Urothelium cell line (cell line): ENCODE results near the gene DEFB110.
A peak's percentile ranks its signal among the peaks of the same experiment; 100 is the strongest.

ENCODE experiments used
- DNase-seq: peaks from one replicate; pipeline ENCODE4 v3.0.0; 2011; ENCODE audit warnings: low spot score, mixed read lengths
- FAIRE-seq: peaks from 2 replicates; lab custom pipeline; 2011; peaks lifted over from hg19 to GRCh38; lab: Jason Lieb, UNC

DEFB110 gene

DNA sequence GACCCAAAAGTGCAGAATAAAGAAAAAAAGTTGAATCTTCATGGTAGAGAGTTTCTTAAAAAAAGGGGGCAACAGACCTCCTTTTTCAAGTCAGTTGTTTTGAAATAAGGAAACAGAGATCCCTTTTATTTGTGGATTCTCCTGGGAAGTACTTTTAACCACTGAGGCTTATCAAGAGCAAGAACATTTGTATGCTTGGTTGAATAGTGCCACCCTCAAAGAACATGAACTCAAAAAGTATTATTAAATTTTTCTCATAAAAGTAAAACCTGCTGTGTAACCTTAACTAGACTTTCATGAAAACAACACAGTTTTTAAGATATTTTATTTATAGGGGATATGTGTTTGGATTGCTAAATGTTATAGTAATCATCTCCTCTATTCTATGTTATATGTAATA lies at the start of gene DEFB110:
Gene DEFB110, minus strand, starts transcription at position 101 of the 400 bp plus-strand sequence. Its CDS starts 59 bp downstream, at position 42.
- no peak for FAIRE-seq
- DNase-seq = no peak

- no peak for DNase-seq
- no peak for FAIRE-seq
Measured at GRCh38 chr6:50070101-50070500, 48.3 kb upstream of the DEFB110 start.

DNA sequence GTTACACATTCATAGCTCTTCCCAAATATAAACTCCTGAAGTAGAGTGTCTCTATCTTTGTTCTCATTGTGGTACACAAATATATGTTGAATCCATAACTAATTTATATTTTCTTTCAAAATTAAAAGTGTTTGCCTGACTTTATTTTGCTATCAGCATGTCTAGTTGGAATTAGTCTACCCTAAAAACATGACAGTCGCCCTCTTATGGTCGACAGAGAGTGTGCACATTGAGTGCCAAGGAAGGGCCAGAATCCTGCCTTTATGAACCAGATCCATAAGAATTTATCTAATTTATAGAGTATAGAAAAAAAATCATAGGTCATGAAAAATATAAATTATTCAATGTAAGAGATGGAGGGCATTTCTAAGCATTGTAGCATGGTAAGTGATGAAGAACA lies 40.3 kb upstream of the DEFB110 start:
- FAIRE-seq = no peak
- peak; percentile 8 for DNase-seq

GRCh38 chr6:50056242-50056641 lies 34.4 kb upstream of the DEFB110 start:
- FAIRE-seq = no peak
- no peak for DNase-seq

GRCh38 chr6:50049829-50050228 lies 28.0 kb upstream of the DEFB110 start, which contains the start of gene DEFB112:
TSS of gene DEFB112 (minus strand) at chr6:50049929. CDS start at chr6:50049869, 60 bp downstream.
- no peak for FAIRE-seq
- DNase-seq = no peak

- FAIRE-seq (no peak), DNase-seq (no peak)
Measured at GRCh38 chr6:50047026-50047425, 25.2 kb upstream of the DEFB110 start.

DNA sequence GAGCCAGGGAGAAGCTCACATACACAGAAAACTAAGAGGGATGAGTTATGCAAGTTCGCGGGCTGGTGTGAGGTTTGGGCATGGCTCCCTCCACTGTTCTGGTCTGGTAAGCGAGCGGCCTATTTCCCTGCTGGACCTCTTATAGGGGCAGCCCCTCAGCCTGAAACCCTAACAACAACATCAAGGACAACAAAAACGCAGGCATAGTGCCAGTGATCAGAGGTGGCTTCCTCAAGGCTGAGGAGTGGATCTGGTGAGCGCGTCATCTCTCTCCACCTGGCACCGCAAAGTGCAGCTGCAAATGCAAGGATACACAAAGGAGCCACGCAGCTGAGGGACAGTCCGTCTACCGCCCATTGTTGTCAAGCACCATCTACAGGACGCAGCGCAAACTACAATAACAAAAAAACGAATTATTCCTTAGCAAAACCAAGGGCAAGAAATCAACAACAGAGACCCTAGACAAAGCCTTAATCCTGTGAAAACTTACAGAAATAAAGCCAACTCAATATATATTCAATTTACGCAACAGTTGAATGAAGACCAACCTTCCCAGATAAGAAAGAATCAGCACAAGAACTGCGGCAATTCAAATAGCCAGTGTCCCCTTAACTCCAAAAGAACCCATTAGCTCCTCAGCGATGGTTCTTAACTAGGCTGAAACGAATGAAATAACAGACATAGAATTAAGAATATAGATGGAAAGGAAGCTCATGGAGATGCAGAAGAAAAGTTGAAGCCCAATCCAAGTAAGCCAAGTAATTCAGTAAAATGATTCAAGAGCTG lies 9.2 kb upstream of the DEFB110 start:
- FAIRE-seq (peak; percentile 90), DNase-seq (peak; percentile 66)

- DNase-seq (no peak), FAIRE-seq (no peak)
Measured at GRCh38 chr6:50030350-50030749, 8.6 kb upstream of the DEFB110 start.

- FAIRE-seq = no peak
Measured at GRCh38 chr6:50025258-50025657, 3.5 kb upstream of the DEFB110 start.

GRCh38 chr6:50007819-50008218 lies 14.0 kb downstream of the DEFB110 start:
- FAIRE-seq (no peak), DNase-seq (peak; percentile 25)

More at GRCh38 chr6:50025258-50025657, 3.5 kb upstream of the DEFB110 start:
- DNase-seq = no peak

DNA sequence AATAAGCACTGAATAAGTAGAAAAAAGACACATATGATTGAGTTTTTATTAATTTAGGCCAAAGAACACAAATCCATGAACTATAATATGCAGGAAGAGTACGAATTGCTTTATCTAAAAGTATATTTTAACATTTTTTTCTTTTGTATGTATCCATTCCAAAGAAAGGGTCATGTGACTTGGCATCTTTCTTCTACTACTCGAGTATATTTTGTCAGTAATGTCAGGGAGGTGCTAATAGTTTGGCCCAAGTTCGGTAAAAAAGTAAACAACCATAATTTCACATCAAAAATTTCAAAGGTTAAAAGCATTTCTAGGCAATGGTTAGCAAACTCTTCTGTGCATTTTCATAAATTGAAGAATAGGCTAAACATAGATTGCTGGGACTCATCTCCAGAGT lies 18.7 kb downstream of the DEFB110 start:
- no peak for FAIRE-seq
- no peak for DNase-seq

DNA sequence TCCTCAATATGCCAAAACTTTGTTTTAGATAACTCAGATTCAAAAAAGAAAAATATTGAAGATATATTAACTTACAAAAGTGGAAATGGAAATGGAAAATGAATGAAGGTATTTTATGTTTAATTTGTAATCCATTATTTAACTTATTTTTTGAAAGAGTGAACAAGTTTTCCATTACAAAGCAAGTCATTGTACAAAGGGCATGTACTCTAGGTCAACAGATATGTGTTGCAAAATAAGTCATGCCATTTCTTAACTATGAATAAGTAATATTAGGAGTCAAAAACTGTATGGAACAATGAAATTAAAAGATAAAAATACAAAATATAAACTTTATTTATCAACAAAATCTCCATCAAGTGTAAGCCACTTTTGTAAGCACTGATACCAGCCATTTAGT lies 26.5 kb downstream of the DEFB110 start:
- FAIRE-seq (no peak), DNase-seq (no peak)

DNA sequence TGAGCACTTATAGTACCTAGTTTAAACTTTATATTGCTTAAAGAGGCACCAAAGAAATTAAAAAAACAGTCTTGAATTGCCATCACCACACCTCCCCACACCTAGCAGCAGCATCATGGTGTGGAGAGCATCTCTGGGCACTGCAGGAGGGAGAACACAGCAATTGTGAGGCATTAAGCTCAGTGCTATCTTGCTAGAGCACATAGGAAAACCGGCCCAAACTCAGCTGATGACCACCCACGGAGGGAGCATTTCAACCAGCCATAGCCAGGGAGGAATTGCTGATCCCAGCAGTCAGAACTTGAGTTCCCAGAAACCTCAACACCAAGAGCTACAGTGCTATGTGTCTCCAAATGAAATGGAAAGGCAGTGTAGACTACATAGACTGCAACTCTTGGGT lies 32.9 kb downstream of the DEFB110 start:
- FAIRE-seq (no peak), DNase-seq (no peak)

DNA sequence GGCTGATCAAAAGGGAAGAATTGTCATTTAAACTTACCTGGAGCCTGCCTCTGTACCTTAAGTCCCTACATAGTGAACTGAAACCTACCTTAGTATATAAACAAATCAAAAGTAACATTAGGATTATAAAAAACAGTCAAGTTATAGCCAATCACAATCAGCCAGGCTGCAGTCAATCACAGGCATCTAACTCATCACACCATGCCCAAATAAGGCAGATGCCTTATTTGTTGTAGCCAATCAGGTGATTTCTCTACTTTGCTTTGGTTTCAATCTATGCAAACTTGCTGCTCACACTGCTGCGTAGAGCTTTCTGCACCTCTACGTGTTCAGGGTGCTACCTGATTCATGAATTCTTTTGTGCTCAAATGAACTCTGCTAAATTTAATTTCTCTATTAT lies 34.0 kb downstream of the DEFB110 start:
- peak; percentile 55 for FAIRE-seq
- DNase-seq = no peak

DNA sequence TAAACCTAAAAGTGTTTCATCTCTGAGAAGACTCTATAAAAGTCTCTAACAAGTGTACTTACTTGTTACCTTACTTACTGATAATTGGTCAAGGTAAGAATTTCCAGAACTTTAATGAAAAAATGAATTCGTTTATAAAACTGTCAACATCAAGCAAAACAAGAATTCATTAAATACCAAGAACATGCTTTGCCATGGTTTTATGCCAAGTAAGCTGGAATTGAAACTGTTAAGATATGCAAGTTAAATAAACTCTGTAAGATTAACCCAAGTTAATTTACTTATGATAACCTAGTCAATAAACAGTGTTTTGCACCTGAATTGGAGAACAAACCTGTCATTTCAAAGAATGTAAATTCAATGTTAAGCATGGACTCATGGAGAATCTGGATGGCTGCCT lies 35.2 kb downstream of the DEFB110 start:
- FAIRE-seq (no peak), DNase-seq (no peak)

- DNase-seq (no peak), FAIRE-seq (no peak)
Measured at GRCh38 chr6:49982046-49982445, 39.7 kb downstream of the DEFB110 start.

DNA sequence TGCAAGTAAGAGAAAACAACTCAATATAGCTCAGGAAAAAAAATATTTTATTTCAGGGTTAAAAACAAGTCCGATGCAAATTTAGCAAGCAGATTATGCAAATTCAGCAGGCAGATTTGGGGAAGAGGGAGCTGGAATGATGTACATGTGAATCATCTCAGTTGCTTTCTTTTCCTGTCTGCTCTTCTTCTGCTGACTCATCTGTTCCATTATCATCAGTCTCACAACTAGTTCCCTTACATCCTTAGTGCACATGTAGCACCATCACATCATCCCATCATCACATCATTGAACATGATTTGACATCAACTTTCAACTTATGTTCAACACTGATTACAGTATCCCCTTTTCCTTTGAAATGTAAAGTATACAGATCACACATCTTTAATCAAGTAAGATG lies 40.9 kb downstream of the DEFB110 start:
- peak; percentile 21 for DNase-seq
- FAIRE-seq = no peak

DNA sequence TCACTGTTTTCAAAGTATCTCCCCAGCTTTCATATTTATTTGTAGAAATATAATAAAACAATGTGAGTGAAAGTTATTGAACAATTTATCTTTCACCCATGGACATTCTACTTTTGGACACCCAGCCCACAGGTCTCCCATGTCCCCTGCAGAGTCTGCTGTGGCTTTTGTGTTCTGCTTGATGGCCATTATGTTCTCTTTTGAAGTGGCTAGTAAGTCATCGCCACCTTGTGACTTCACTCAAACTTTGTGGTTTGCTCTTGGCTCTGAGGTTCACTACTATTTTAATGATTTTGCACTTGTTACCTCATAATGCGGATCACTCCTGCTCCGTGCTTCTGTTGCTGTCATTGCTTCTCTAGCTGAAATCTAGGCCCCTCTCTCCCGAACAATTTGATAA lies 42.2 kb downstream of the DEFB110 start:
- no peak for FAIRE-seq
- DNase-seq = no peak

DNA sequence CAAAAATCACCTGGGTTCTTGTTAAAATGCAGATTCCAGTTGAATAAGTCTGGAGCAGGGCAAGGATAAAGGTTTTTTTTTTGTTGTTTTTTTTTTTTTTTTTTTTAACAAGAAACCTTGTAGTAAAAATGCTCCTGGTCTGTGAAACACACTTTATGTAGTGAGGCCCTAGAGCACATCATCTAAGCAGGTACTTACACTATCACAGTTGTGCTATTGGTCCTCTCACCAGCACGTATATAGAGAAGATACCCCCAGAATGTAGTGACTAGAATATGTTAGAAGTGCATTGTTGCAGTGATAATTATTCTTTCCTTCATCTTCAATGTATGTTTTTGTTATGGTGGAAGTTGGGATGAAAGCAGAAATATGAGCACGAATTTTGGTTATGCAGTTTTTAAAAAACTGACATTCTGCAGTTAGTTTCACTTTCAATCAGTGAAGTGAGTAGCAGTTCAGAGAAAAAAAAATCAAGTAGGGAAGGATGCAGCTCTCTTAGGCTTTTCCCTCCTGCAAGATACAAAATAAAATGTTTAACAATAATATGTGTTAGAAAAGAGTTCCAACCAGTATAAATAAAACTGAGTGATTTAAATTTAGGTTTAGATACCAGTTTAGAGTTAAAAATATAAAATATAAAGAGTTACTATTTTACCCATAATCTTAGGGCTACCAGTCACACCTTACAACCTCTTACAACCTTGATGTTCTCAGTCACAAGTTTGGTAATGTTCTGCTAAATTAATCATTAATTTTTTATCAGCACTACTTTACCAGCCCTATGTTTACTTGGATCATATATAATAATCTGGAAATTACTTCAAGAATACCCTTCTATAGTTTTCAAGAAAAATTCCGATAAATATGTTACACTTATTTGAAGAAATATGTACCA lies 43.2 kb downstream of the DEFB110 start:
- no peak for FAIRE-seq
- DNase-seq = no peak

DNA sequence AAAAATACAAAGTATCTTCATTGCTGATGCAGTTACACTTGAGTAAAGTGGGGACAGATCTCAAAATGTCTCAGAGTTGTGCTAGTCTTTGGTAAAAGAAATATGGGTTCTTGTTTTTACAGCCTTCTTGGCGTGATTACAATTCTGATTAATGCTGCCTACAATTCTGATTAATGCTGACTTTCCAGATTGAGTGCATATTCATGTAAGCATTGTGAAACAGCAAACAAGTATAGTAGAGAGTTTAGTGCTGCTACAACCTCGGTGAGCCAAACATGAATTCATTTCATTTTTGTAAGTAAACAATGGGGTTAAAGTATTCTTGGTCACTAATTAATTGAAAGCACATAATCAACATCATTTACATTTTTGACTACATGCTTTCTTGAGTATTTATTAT lies 52.2 kb downstream of the DEFB110 start, which contains the start of gene DEFB113:
Gene DEFB113, minus strand, starts transcription at position 21 of the 400 bp plus-strand sequence. Its CDS starts 0 bp downstream, at position 21.
- DNase-seq (no peak), FAIRE-seq (peak; percentile 13)
